ENCODE measurements around the gene BECN2. TPM values are rescaled to one million over a fixed set of nuclear protein-coding genes. Genes with fewer than 3 reads are reported as not detected.

Gene BECN2
- total RNA-seq, 1 donor from 2014 or later, result not detected

- TF ChIP-seq CTCF (IDR thresholded peaks at IDR 0.05; ENCODE audit: insufficient read depth, low read length, severe bottlenecking), result no peak
- H3K27me3 ChIP-seq (ENCODE audit: control insufficient read depth, insufficient read depth, low read length), result no peaks in the 10 kb centered on the region
- no peak overlapping the region for H3K4me3 ChIP-seq (ENCODE audit: low read depth, low read length)
- FAIRE-seq, result no peak
- no peaks in the 10 kb centered on the region for H3K36me3 ChIP-seq (ENCODE audit: control insufficient read depth, insufficient read depth, low read length)
- no peak for DNase-seq (ENCODE audit: low read depth)
Observed at GRCh38 chr1:241942738-241943137, 14.8 kb upstream of the BECN2 start.

- DNase-seq (ENCODE audit: low read depth) (no peak), FAIRE-seq (no peak)
- Histone ChIP-seq H3K27me3 (ENCODE audit: control insufficient read depth, insufficient read depth, low read length) (no peaks in the 10 kb centered on the region), H3K36me3 (ENCODE audit: control insufficient read depth, insufficient read depth, low read length) (no peaks in the 10 kb centered on the region), H3K4me3 (ENCODE audit: low read depth, low read length) (no peak overlapping the region)
- TF ChIP-seq CTCF (IDR thresholded peaks at IDR 0.05; ENCODE audit: insufficient read depth, low read length, severe bottlenecking), result no peak
Observed at GRCh38 chr1:241944300-241944699, 13.3 kb upstream of the BECN2 start.

- Histone ChIP-seq H3K36me3 (ENCODE audit: control insufficient read depth, insufficient read depth, low read length) (no peaks in the 10 kb centered on the region), H3K4me3 (ENCODE audit: low read depth, low read length) (no peak overlapping the region), H3K27me3 (ENCODE audit: control insufficient read depth, insufficient read depth, low read length) (no peaks in the 10 kb centered on the region)
- no peak for FAIRE-seq
- TF ChIP-seq CTCF (IDR thresholded peaks at IDR 0.05; ENCODE audit: insufficient read depth, low read length, severe bottlenecking), result no peak
- DNase-seq (ENCODE audit: low read depth), result no peak
Observed at GRCh38 chr1:241947354-241947753, 10.2 kb upstream of the BECN2 start.

DNA sequence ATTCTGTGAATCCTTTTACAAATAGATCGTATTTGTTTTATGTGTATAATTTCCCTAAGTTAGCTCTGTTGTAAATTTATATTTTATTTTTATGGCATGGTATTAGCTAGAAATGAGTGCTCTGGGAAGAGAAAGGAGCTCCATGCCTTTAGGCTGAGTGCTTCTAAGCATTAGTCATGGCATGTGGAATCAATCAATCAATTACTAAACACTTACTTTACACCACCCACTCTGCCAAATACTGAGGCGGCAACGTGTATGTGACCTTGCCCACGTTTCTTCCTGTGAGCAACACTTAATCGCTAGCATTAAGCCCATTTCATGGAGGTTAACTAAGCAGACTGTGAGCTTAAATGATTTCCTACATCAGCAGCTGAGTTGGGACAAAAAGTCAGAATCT lies 7.2 kb upstream of the BECN2 start:
- Histone ChIP-seq H3K4me3 (ENCODE audit: low read depth, low read length) (no peak overlapping the region), H3K36me3 (ENCODE audit: control insufficient read depth, insufficient read depth, low read length) (no peaks in the 10 kb centered on the region), H3K27me3 (ENCODE audit: control insufficient read depth, insufficient read depth, low read length) (no peaks in the 10 kb centered on the region)
- no peak for TF ChIP-seq CTCF (IDR thresholded peaks at IDR 0.05; ENCODE audit: insufficient read depth, low read length, severe bottlenecking)
- DNase-seq (ENCODE audit: low read depth) (no peak), FAIRE-seq (no peak)

DNA sequence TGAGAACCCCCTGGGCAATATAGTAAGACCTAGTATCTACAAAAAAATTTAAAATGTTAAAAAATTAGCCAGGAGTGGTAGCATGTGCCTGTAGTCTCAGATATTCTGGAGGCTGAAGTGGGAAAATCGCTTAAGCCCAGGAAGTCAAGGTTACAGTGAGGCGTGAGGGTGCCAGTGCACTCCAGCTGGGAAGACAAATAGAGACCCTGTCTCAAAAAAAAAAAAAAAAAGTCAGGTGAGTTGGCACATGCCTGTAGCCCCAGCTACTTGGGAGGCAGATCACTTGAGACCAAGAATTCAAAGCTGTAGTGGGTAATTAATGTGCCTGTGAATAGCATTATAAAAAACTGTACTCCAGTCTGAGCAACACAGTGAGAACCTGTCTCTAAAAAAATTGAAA lies 4.6 kb downstream of the BECN2 start:
- DNase-seq (ENCODE audit: low read depth) (no peak), FAIRE-seq (no peak)
- H3K36me3 ChIP-seq (ENCODE audit: control insufficient read depth, insufficient read depth, low read length), result no peaks in the 10 kb centered on the region

More for the DNA sequence above, 4.6 kb downstream of the BECN2 start:
- Histone ChIP-seq H3K27me3 (ENCODE audit: control insufficient read depth, insufficient read depth, low read length) (no peaks in the 10 kb centered on the region), H3K4me3 (ENCODE audit: low read depth, low read length) (no peak overlapping the region)
- no peak for TF ChIP-seq CTCF (IDR thresholded peaks at IDR 0.05; ENCODE audit: insufficient read depth, low read length, severe bottlenecking)
